ENCODE results near the gene P2RX1.

The P2RX1 gene

GRCh38 chr17:3915995-3916696 lies at the start of gene P2RX1:
Gene P2RX1, minus strand, starts transcription at chr17:3916465. Its CDS starts 240 bp downstream, at chr17:3916225.
- H3K4me1 ChIP-seq (ENCODE audit: control insufficient read depth, insufficient read depth, low read length) = peaks cover 42% of the 10 kb centered on the region
- H3K9me3 ChIP-seq (ENCODE audit: control insufficient read depth, low read length) = no peaks in the 10 kb centered on the region
- no peaks in the 10 kb centered on the region for H3K27me3 ChIP-seq (ENCODE audit: control insufficient read depth, insufficient read depth, low read length)
- no peaks in the 10 kb centered on the region for H3K36me3 ChIP-seq (ENCODE audit: control insufficient read depth, insufficient read depth, low read length)
- peak within 1 kb of the TSS; percentile 29 for H3K9ac ChIP-seq (ENCODE audit: low read length)
- no peak within 1 kb of the TSS for H3K4me3 ChIP-seq (ENCODE audit: low read length)

GRCh38 chr17:3965118-3965800 lies 49.0 kb upstream of the P2RX1 start:
- H3K9me3 ChIP-seq (ENCODE audit: control insufficient read depth, low read length) = no peaks in the 10 kb centered on the region
- H3K9ac ChIP-seq (ENCODE audit: low read length) = peak overlapping the region; percentile 73
- H3K4me3 ChIP-seq (ENCODE audit: low read length) = no peak overlapping the region
- H3K27me3 ChIP-seq (ENCODE audit: control insufficient read depth, insufficient read depth, low read length) = no peaks in the 10 kb centered on the region
- peaks cover 57% of the 10 kb centered on the region for H3K4me1 ChIP-seq (ENCODE audit: control insufficient read depth, insufficient read depth, low read length)
- H3K36me3 ChIP-seq (ENCODE audit: control insufficient read depth, insufficient read depth, low read length) = no peaks in the 10 kb centered on the region

- Histone ChIP-seq H3K9ac (ENCODE audit: low read length) (peak within 1 kb of the TSS; percentile 79), H3K27me3 (ENCODE audit: control insufficient read depth, insufficient read depth, low read length) (no peaks in the 10 kb centered on the region), H3K4me3 (ENCODE audit: low read length) (peak within 1 kb of the TSS; percentile 75), H3K36me3 (ENCODE audit: control insufficient read depth, insufficient read depth, low read length) (no peaks in the 10 kb centered on the region), H3K9me3 (ENCODE audit: control insufficient read depth, low read length) (no peaks in the 10 kb centered on the region), H3K4me1 (ENCODE audit: control insufficient read depth, insufficient read depth, low read length) (peaks cover 65% of the 10 kb centered on the region)
Measured at GRCh38 chr17:3964203-3965117, 48.2 kb upstream of the P2RX1 start, which contains the start of gene ATP2A3. Gene ATP2A3, minus strand, starts transcription at chr17:3964437. Its CDS starts 146 bp downstream, at chr17:3964291.

GRCh38 chr17:3963237-3964201 lies 47.3 kb upstream of the P2RX1 start:
- Histone ChIP-seq H3K4me1 (ENCODE audit: control insufficient read depth, insufficient read depth, low read length) (peaks cover 71% of the 10 kb centered on the region), H3K36me3 (ENCODE audit: control insufficient read depth, insufficient read depth, low read length) (no peaks in the 10 kb centered on the region), H3K4me3 (ENCODE audit: low read length) (peak overlapping the region; percentile 75), H3K9ac (ENCODE audit: low read length) (peak overlapping the region; percentile 79), H3K27me3 (ENCODE audit: control insufficient read depth, insufficient read depth, low read length) (no peaks in the 10 kb centered on the region), H3K9me3 (ENCODE audit: control insufficient read depth, low read length) (no peaks in the 10 kb centered on the region)

GRCh38 chr17:3962965-3963236 lies 46.6 kb upstream of the P2RX1 start:
- Histone ChIP-seq H3K27me3 (ENCODE audit: control insufficient read depth, insufficient read depth, low read length) (no peaks in the 10 kb centered on the region), H3K36me3 (ENCODE audit: control insufficient read depth, insufficient read depth, low read length) (peaks cover 1% of the 10 kb centered on the region), H3K9me3 (ENCODE audit: control insufficient read depth, low read length) (no peaks in the 10 kb centered on the region), H3K4me1 (ENCODE audit: control insufficient read depth, insufficient read depth, low read length) (peaks cover 71% of the 10 kb centered on the region), H3K9ac (ENCODE audit: low read length) (peak overlapping the region; percentile 79), H3K4me3 (ENCODE audit: low read length) (peak overlapping the region; percentile 75)

- Histone ChIP-seq H3K4me3 (ENCODE audit: low read length) (peak overlapping the region; percentile 75), H3K9ac (ENCODE audit: low read length) (peak overlapping the region; percentile 79), H3K36me3 (ENCODE audit: control insufficient read depth, insufficient read depth, low read length) (peaks cover 6% of the 10 kb centered on the region), H3K4me1 (ENCODE audit: control insufficient read depth, insufficient read depth, low read length) (peaks cover 71% of the 10 kb centered on the region), H3K27me3 (ENCODE audit: control insufficient read depth, insufficient read depth, low read length) (no peaks in the 10 kb centered on the region), H3K9me3 (ENCODE audit: control insufficient read depth, low read length) (no peaks in the 10 kb centered on the region)
Measured at GRCh38 chr17:3962217-3962964, 46.1 kb upstream of the P2RX1 start.

GRCh38 chr17:3961564-3962047 lies 45.3 kb upstream of the P2RX1 start:
- no peak overlapping the region for H3K4me3 ChIP-seq (ENCODE audit: low read length)
- H3K9me3 ChIP-seq (ENCODE audit: control insufficient read depth, low read length) = no peaks in the 10 kb centered on the region
- H3K36me3 ChIP-seq (ENCODE audit: control insufficient read depth, insufficient read depth, low read length) = peaks cover 7% of the 10 kb centered on the region
- peaks cover 70% of the 10 kb centered on the region for H3K4me1 ChIP-seq (ENCODE audit: control insufficient read depth, insufficient read depth, low read length)
- H3K27me3 ChIP-seq (ENCODE audit: control insufficient read depth, insufficient read depth, low read length) = no peaks in the 10 kb centered on the region
- peak overlapping the region; percentile 79 for H3K9ac ChIP-seq (ENCODE audit: low read length)

GRCh38 chr17:3960764-3961163 lies 44.5 kb upstream of the P2RX1 start:
- Histone ChIP-seq H3K9ac (ENCODE audit: low read length) (no peak overlapping the region), H3K27me3 (ENCODE audit: control insufficient read depth, insufficient read depth, low read length) (no peaks in the 10 kb centered on the region), H3K4me1 (ENCODE audit: control insufficient read depth, insufficient read depth, low read length) (peaks cover 72% of the 10 kb centered on the region), H3K4me3 (ENCODE audit: low read length) (no peak overlapping the region), H3K36me3 (ENCODE audit: control insufficient read depth, insufficient read depth, low read length) (peaks cover 7% of the 10 kb centered on the region), H3K9me3 (ENCODE audit: control insufficient read depth, low read length) (no peaks in the 10 kb centered on the region)

- H3K9ac ChIP-seq (ENCODE audit: low read length) = peak overlapping the region; percentile 46
Measured at GRCh38 chr17:3959921-3960601, 43.8 kb upstream of the P2RX1 start.

GRCh38 chr17:3959295-3959899 lies 43.1 kb upstream of the P2RX1 start:
- no peak overlapping the region for H3K4me3 ChIP-seq (ENCODE audit: low read length)
- H3K27me3 ChIP-seq (ENCODE audit: control insufficient read depth, insufficient read depth, low read length) = no peaks in the 10 kb centered on the region
- H3K4me1 ChIP-seq (ENCODE audit: control insufficient read depth, insufficient read depth, low read length) = peaks cover 71% of the 10 kb centered on the region
- peak overlapping the region; percentile 46 for H3K9ac ChIP-seq (ENCODE audit: low read length)
- peaks cover 7% of the 10 kb centered on the region for H3K36me3 ChIP-seq (ENCODE audit: control insufficient read depth, insufficient read depth, low read length)
- H3K9me3 ChIP-seq (ENCODE audit: control insufficient read depth, low read length) = no peaks in the 10 kb centered on the region

More at GRCh38 chr17:3959921-3960601, 43.8 kb upstream of the P2RX1 start:
- Histone ChIP-seq H3K4me3 (ENCODE audit: low read length) (no peak overlapping the region), H3K4me1 (ENCODE audit: control insufficient read depth, insufficient read depth, low read length) (peaks cover 71% of the 10 kb centered on the region), H3K36me3 (ENCODE audit: control insufficient read depth, insufficient read depth, low read length) (peaks cover 7% of the 10 kb centered on the region), H3K9me3 (ENCODE audit: control insufficient read depth, low read length) (no peaks in the 10 kb centered on the region), H3K27me3 (ENCODE audit: control insufficient read depth, insufficient read depth, low read length) (no peaks in the 10 kb centered on the region)
